Neutrophil (primary cell): ENCODE results near the gene STEAP3.

Experiments
- H3K27ac ChIP-seq: fragments of 200-600 bp; sonication (generic); 2 replicates; pipeline ENCODE4 v1.5.1; 2016; ENCODE audit warnings: mild to moderate bottlenecking, moderate library complexity
- H3K27me3 ChIP-seq: fragments of 200-600 bp; sonication (generic); 2 replicates; pipeline ENCODE4 v1.6.0; 2016; ENCODE audit warnings: mild to moderate bottlenecking
- H3K36me3 ChIP-seq: fragments of 200-600 bp; sonication (generic); 2 replicates; pipeline ENCODE4 v1.5.1; 2017
- H3K4me1 ChIP-seq, 2 experiments: fragments of 200-600 bp in 1 of 2; sonication (generic) in 1 of 2; 1 replicate in 1 of 2; 2 replicates in 1 of 2; pipeline versions ENCODE4 v1.5.1 to v1.6.1; 2013 to 2016; ENCODE audit warnings: low read depth in 1 of 2, low read length in 1 of 2, mild to moderate bottlenecking in 1 of 2, moderate library complexity in 1 of 2; ENCODE audit not compliant: control insufficient read depth in 1 of 2, insufficient read depth in 1 of 2
- H3K4me3 ChIP-seq, 2 experiments: fragments of 200-600 bp in 1 of 2; sonication (generic) in 1 of 2; 1 replicate in 1 of 2; 2 replicates in 1 of 2; pipeline ENCODE4 v1.5.1; 2013 to 2016; ENCODE audit warnings: low read depth in 1 of 2, low read length in 1 of 2, mild to moderate bottlenecking in 1 of 2, moderate library complexity in 1 of 2
- H3K9me3 ChIP-seq: fragments of 200-600 bp; sonication (generic); 2 replicates; pipeline ENCODE4 v1.5.1; 2016
- CTCF ChIP-seq: fragments of 200-600 bp; sonication (generic); IDR thresholded peaks from 2 replicates; pipeline ENCODE4 v1.5.1; 2016; ENCODE audit warnings: antibody characterized with exemption

Gene STEAP3

DNA sequence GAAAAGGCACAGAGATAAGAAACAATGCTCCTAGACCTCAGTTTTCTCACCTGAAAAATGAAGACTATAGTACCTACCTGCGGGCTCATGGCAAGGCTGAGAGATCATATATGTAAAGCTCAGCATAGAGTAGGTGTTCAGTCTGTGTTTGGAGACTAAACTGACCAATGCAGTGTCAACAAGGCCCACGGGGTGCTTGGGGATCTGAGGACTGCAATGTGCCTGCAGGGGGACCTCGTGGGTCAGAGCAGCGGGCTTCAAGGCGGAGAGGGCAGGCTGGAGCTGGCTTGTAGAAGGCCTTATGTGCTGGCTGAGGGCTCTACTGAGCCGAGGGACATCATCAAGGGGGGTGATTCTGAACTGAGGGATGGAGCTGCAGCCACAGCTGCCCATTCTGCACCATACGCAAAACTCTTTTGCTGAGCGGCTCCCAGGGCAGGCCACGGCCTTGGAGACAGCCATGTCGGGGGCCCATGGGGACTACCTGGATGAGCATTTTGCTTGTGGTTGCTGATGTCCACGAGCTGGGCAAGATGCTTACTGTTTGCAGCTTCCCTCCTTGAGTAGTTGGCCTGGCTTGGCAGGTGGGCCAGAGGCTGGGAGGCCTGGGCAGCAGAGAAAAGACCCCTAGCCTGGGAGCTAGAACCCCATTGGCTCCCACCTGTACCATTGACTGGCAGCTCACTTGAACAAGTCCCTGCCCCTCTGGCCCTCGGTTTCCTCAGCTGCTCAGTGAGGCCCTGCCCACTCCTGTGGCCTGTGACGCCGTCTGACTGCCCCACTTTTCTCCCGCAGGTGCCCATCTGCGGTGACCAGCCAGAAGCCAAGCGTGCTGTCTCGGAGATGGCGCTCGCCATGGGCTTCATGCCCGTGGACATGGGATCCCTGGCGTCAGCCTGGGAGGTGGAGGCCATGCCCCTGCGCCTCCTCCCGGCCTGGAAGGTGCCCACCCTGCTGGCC lies 23.5 kb downstream of the STEAP3 start:
- no peak overlapping the region for H3K27ac ChIP-seq
- no peaks in the 10 kb centered on the region for H3K9me3 ChIP-seq
- H3K27me3 ChIP-seq = no peaks in the 10 kb centered on the region
- no peaks in the 10 kb centered on the region for H3K4me1 ChIP-seq
- H3K4me3 ChIP-seq = no peak overlapping the region
- TF ChIP-seq CTCF = no peak
- peaks cover 37% of the 10 kb centered on the region for H3K36me3 ChIP-seq

- peaks cover 38% of the 10 kb centered on the region for H3K36me3 ChIP-seq
- no peak for TF ChIP-seq CTCF
- no peak overlapping the region for H3K27ac ChIP-seq
- H3K27me3 ChIP-seq = no peaks in the 10 kb centered on the region
- H3K4me1 ChIP-seq = no peaks in the 10 kb centered on the region
- no peaks in the 10 kb centered on the region for H3K9me3 ChIP-seq
- H3K4me3 ChIP-seq = no peak overlapping the region
Observed at GRCh38 chr2:119247844-119248271, 24.2 kb downstream of the STEAP3 start.

GRCh38 chr2:119248311-119248710 lies 24.7 kb downstream of the STEAP3 start:
- H3K27me3 ChIP-seq = no peaks in the 10 kb centered on the region
- no peaks in the 10 kb centered on the region for H3K9me3 ChIP-seq
- peaks cover 38% of the 10 kb centered on the region for H3K36me3 ChIP-seq
- no peak for TF ChIP-seq CTCF
- H3K4me3 ChIP-seq = no peak overlapping the region
- no peaks in the 10 kb centered on the region for H3K4me1 ChIP-seq
- no peak overlapping the region for H3K27ac ChIP-seq

GRCh38 chr2:119248751-119249150 lies 25.1 kb downstream of the STEAP3 start:
- H3K4me3 ChIP-seq = no peak overlapping the region
- TF ChIP-seq CTCF = no peak
- no peaks in the 10 kb centered on the region for H3K9me3 ChIP-seq
- no peak overlapping the region for H3K27ac ChIP-seq
- H3K36me3 ChIP-seq = peaks cover 38% of the 10 kb centered on the region
- no peaks in the 10 kb centered on the region for H3K4me1 ChIP-seq
- H3K27me3 ChIP-seq = no peaks in the 10 kb centered on the region

DNA sequence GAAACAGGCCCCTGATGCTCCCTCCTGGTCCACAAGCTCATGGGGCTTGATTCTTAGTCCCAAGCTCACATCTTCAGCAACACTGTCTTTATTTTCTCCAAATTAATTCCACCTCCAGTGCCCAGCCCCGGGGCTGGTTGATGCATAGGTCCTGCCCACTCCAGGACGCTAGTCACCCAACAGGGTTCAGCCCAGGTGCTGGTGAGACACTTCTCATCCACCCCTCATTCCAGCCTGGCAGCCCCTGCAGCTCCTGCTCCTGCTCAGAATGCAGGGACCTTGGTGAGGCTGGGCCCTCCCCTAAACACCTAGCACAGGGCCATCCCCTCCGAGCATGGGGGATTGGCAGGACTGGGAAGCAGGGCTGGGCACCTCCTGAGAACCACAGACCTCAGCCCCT lies 25.7 kb downstream of the STEAP3 start:
- H3K9me3 ChIP-seq = no peaks in the 10 kb centered on the region
- no peaks in the 10 kb centered on the region for H3K27me3 ChIP-seq
- no peaks in the 10 kb centered on the region for H3K4me1 ChIP-seq
- H3K4me3 ChIP-seq = no peak overlapping the region
- peaks cover 38% of the 10 kb centered on the region for H3K36me3 ChIP-seq
- TF ChIP-seq CTCF = no peak
- H3K27ac ChIP-seq = no peak overlapping the region
